Measurements from ENCODE around the gene PTPRM.

GRCh38 chr18:8140841-8141501, 573.9 kb downstream of the PTPRM start:
- TF ChIP-seq CTCF (conservative IDR thresholded peaks at IDR 0.05; ENCODE audit: low read depth, low read length) = no peak
- no peak for TF ChIP-seq EZH2 (IDR thresholded peaks at IDR 0.05; ENCODE audit: borderline replicate concordance, low read depth, low read length, poor library complexity, severe bottlenecking)
